ENCODE results near the gene CSRP1.
A peak's percentile ranks its signal among the peaks of the same experiment; 100 is the strongest.

The CSRP1 gene

DNA sequence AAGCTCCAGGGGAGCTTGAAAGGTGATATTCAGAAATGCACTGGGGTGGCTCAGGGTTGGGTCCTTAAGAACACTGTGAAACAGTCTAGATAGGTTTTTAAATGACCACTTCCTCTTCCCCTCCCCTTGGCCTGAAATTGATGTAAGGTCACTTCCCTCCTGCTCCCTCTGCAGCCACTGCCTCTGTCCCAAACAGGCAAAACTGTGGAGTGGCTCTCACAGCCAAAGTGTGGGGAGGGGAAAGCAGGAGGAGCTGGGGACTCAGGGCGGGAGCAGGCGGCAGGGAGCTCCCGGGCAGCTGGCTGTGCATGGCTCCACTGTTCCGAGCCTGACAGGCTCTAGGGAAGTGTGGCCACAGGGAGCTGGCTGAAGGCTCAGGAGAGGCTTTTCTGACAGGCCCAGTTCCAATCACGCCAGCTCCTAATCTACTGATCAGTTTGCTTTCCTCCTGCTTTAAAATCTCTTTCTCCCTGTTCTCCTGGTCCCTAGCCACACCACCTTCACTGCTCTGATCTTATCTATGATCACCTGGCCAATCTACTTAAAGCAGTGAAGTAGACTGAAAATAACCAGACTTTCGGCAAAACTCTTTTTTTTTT lies 5.1 kb upstream of the CSRP1 start:
- DNase-seq (ENCODE audit: low spot score) = peak; percentile 83
- H3K4me3 ChIP-seq = peak overlapping the region; percentile 33

DNA sequence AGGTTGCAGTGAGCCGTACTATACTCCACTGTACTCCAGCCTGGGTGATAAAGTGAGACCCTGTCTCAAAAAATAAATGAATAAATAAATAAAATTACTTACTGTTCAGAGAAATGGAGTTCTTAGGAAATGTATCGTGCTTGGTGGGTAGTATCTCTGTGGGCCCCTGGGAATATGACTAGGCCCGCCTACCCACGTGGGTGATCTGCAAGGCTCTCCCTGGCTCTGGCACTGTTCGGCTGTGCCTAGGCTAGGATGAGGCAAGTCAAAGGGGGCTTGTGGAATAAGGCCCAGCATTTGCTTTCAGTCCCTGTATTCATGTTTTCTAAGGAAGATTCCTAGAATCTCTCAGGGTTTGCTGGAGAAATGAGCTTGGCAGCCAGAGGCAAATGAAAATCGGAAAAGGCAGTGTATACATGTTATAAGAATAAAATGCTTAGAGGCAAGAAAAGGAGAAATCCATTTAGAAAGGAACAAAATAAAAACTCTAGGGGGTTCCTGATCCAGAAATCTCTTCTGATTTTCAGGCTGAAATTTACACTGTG lies 4.5 kb upstream of the CSRP1 start:
- H3K4me3 ChIP-seq = no peak overlapping the region
- no peak for DNase-seq (ENCODE audit: low spot score)
- H3K27ac ChIP-seq = peak overlapping the region; percentile 51 to 84
- TF ChIP-seq, protein P1, sequence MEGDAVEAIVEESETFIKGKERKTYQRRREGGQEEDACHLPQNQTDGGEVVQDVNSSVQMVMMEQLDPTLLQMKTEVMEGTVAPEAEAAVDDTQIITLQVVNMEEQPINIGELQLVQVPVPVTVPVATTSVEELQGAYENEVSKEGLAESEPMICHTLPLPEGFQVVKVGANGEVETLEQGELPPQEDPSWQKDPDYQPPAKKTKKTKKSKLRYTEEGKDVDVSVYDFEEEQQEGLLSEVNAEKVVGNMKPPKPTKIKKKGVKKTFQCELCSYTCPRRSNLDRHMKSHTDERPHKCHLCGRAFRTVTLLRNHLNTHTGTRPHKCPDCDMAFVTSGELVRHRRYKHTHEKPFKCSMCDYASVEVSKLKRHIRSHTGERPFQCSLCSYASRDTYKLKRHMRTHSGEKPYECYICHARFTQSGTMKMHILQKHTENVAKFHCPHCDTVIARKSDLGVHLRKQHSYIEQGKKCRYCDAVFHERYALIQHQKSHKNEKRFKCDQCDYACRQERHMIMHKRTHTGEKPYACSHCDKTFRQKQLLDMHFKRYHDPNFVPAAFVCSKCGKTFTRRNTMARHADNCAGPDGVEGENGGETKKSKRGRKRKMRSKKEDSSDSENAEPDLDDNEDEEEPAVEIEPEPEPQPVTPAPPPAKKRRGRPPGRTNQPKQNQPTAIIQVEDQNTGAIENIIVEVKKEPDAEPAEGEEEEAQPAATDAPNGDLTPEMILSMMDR (IDR thresholded peaks at IDR 0.05) = no peak

More for the DNA sequence above, 5.1 kb upstream of the CSRP1 start:
- H3K27ac ChIP-seq = peak overlapping the region; percentile 51 to 84
- TF ChIP-seq, protein P1 (IDR thresholded peaks at IDR 0.05) = no peak

DNA sequence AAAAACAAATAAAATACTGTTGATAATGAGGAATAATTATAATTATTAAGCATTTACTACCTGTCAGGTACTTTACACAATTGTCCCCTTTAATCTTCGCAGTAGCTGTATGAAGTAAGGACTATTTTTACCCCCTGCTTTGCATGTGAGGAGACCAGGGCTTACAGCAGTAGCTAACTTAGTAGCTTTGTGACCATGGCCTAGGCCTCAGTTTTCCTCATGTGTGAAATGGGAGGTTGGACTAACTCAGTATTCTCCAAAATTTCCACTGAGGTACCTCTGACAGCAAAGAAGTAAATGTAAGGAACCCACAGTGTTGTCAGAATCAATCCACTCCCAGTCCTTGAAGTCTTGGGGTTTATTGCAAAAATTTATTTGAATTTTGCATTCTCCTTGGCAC lies 3.8 kb upstream of the CSRP1 start:
- H3K4me3 ChIP-seq = no peak overlapping the region
- no peak overlapping the region for H3K27ac ChIP-seq
- DNase-seq (ENCODE audit: low spot score) = no peak
- TF ChIP-seq, protein P1 (IDR thresholded peaks at IDR 0.05) = no peak

DNA sequence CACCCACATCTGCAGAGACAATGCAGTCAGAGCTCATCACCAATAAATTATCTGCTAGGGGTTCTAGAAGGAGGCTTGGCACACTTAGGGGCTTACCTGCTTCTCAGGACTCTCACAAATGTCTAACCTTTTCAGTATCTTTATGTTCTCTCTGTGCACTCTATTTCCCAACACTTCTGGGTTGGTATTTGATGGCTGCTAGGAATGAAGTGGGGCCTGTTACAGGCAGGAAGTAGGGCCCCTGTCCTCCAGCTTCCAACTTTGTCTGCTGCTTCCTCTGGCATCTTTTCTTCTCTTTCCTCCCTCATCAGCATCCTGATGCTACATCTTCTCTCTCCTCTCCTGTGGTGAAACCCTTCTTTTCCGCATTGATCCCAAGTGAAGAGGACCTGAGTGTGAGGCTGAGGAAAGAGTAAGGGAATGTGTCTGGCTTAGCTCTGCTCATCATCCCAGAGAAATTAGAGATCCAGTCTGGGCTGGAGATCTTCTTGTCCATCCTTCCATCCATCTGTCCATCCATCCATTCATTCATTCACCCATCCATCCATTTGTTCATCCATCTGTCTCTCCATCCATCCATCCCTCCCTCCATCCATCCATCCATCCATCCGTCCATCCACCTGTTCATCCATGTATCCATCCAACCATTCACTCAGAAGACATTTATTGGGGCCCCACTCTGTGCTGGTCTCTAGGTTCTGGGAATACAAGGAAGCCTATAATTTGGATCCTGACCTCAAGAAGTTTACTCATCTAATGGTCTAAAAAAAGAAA lies 2.9 kb upstream of the CSRP1 start:
- no peak overlapping the region for H3K4me3 ChIP-seq
- no peak for DNase-seq (ENCODE audit: low spot score)
- TF ChIP-seq, protein P1 (IDR thresholded peaks at IDR 0.05) = no peak
- H3K27ac ChIP-seq = no peak overlapping the region

DNA sequence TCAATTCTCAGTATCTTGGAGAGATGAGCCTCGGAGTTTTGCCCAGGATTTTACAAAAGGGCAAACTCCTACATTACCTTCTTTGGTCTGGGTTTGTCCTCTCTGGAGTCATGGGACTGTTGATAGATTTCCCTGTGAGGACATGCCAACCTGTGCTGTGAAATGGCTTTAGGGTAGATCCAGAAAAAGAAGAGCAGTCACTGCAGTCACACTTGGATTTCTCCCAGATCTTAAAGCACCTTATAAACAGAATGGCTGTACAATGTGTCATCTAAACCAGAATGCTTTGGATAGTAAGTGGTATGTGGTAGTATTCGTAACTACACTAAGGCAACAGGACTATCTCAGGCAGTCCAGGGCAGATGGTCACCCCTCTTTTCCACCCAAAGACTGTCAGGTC lies 1.9 kb upstream of the CSRP1 start:
- DNase-seq (ENCODE audit: low spot score) = no peak
- TF ChIP-seq, protein P1 (IDR thresholded peaks at IDR 0.05) = no peak
- Histone ChIP-seq H3K27ac (no peak overlapping the region), H3K4me3 (no peak overlapping the region)

DNA sequence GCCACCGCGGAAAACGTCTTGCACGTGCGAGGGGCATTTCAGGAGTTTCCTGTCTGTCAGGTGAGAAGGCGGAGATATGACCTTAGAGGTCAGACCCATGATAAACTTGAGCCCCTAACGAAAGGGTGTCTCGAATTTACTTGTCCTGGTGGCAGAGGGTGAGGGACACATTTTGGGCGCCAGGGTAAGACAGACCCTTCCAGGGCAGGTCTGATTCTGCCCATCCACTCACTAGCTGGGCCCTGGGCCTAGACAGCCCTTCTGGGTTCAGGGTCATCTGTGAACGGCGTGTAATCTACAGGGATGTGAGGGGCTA lies 395 bp upstream of the CSRP1 start:
- Histone ChIP-seq H3K4me3 (peak overlapping the region; percentile 97), H3K27ac (peak overlapping the region; percentile 96 to 100)
- TF ChIP-seq, protein P1 (IDR thresholded peaks at IDR 0.05) = no peak

DNA sequence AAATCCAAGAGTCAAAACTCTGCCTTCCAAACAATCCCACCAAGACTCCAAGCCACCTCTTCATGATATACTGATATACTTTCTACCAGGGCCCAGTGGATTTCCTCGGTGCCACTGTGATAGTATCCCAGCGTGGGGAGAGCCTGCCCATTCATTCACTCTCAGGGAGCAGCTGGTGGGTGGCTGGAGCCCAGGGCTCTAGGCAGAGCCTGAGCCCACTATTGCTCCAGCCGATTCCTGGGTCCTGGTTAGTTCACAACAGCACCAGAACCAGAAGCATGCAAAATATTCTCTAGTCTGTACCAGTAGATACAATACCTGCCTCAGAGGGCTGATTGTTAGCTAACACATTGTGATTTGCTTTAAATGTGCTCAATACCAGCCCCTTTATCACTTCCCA lies 831 bp downstream of the CSRP1 start:
- peak overlapping the region; percentile 97 for H3K4me3 ChIP-seq
- TF ChIP-seq, protein P1 (IDR thresholded peaks at IDR 0.05) = no peak
- H3K27ac ChIP-seq = peak overlapping the region; percentile 96 to 100
- DNase-seq (ENCODE audit: low spot score) = no peak

More for the DNA sequence above, 395 bp upstream of the CSRP1 start:
- no peak for DNase-seq (ENCODE audit: low spot score)

Measured in coronary artery (tissue), 2 donors.